Caco-2 (cell line): ENCODE data around the gene TTYH1. TPM values are rescaled to one million over a fixed set of nuclear protein-coding genes. Genes with fewer than 3 reads are reported as not detected.
A peak's percentile ranks its signal among the peaks of the same experiment; 100 is the strongest.

Source experiments
- BruUV-seq: library from RNA; stranded (reverse); fragments of 400-500 nt; replicated peaks from 2 replicates; lab custom pipeline; 2021; lab: Mats Ljungman, UMichigan
- CTCF ChIA-PET: fragments of 300-600 bp; sonication (Branson Sonifier 250); formaldehyde crosslinking; loops from one replicate; lab custom pipeline; 2022; ENCODE audit warnings: antibody characterized with exemption; lab: Charles Lee
- POLR2A ChIA-PET: fragments of 300-600 bp; sonication (Branson Sonifier 250); formaldehyde crosslinking; loops from one replicate; lab custom pipeline; 2022; ENCODE audit warnings: antibody characterized with exemption; lab: Charles Lee
- DNase-seq, 2 experiments: peaks; one replicate each; pipeline versions ENCODE4 v3.0.0 to v3.0.0-alpha.2; 2020 to 2022
- H3K27me3 ChIP-seq: replicated peaks from 2 replicates; pipeline ENCODE4 v1.6.0; 2011; ENCODE audit warnings: low read length; ENCODE audit not compliant: control insufficient read depth, insufficient read depth
- H3K36me3 ChIP-seq: 2 replicates; pipeline ENCODE4 v1.5.1; 2011; ENCODE audit warnings: low read length; ENCODE audit not compliant: control insufficient read depth, insufficient read depth
- H3K4me1 ChIP-seq: fragments of 250-450 bp; sonication (Bioruptor Pico); 2 replicates; pipeline ENCODE4 v1.5.1; 2020; ENCODE audit warnings: mild to moderate bottlenecking
- H3K4me3 ChIP-seq: 2 replicates; pipeline ENCODE4 v1.5.1; 2011; ENCODE audit warnings: low read depth, mild to moderate bottlenecking, control low read depth, low read length
- H3K9me3 ChIP-seq: fragments of 250-450 bp; sonication (Bioruptor Pico); 2 replicates; pipeline ENCODE4 v1.5.1; 2020; ENCODE audit warnings: mild to moderate bottlenecking, moderate library complexity
- H3K27ac Mint-ChIP-seq: one replicate; pipeline ENCODE4 v1.8.0; 2022; ENCODE audit warnings: mixed read lengths; ENCODE audit not compliant: unreplicated experiment
- H3K27me3 Mint-ChIP-seq: one replicate; pipeline ENCODE4 v1.8.0; 2022; ENCODE audit warnings: mixed read lengths; ENCODE audit not compliant: insufficient read depth, unreplicated experiment
- H3K36me3 Mint-ChIP-seq: one replicate; pipeline ENCODE4 v1.8.0; 2022; ENCODE audit warnings: mild to moderate bottlenecking, mixed read lengths; ENCODE audit not compliant: insufficient read depth, unreplicated experiment
- H3K4me1 Mint-ChIP-seq: one replicate; pipeline ENCODE4 v1.8.0; 2022; ENCODE audit warnings: low read depth, mixed read lengths; ENCODE audit not compliant: unreplicated experiment
- H3K4me3 Mint-ChIP-seq: one replicate; pipeline ENCODE4 v1.8.0; 2022; ENCODE audit warnings: mild to moderate bottlenecking, moderate library complexity, mixed read lengths; ENCODE audit not compliant: unreplicated experiment
- H3K9me3 Mint-ChIP-seq: one replicate; pipeline ENCODE4 v1.8.0; 2022; ENCODE audit warnings: mixed read lengths; ENCODE audit not compliant: unreplicated experiment
- CTCF ChIP-seq, 2 experiments: fragments of 200-600 bp in 1 of 2; IDR thresholded peaks; 1 replicate in 1 of 2; 2 replicates in 1 of 2; pipeline versions ENCODE4 v1.5.1 to v1.8.0; 2011 to 2022; ENCODE audit warnings: antibody characterized with exemption in 1 of 2, control low read depth in 1 of 2, inconsistent platforms in 1 of 2, low read depth in 1 of 2, low read length in 1 of 2, mild to moderate bottlenecking in 1 of 2, moderate library complexity in 1 of 2; ENCODE audit not compliant: insufficient read depth in 1 of 2, severe bottlenecking in 1 of 2, unreplicated experiment in 1 of 2
- intact Hi-C: fragments of 100-400 bp; cut with micrococcal nuclease; formaldehyde crosslinking; loops from one replicate; pipeline ENCODE4 v1.10.0; 2022; ENCODE audit not compliant: unreplicated experiment
- total RNA-seq: library from RNA; stranded (reverse); gene quantifications from 2 replicates; pipeline ENCODE4 v1.2.3, GENCODE V29; 2022

TTYH1 gene
- total RNA-seq, 1 experiment from 2014 or later, result not detected

GRCh38 chr19:54426291-54426931 is 11.1 kb downstream of the TTYH1 start:
- H3K9me3 ChIP-seq, result no peaks in the 10 kb centered on the region
- peaks cover 9% of the 10 kb centered on the region for H3K27me3 Mint-ChIP-seq
- intact Hi-C loops, result no loop called here
- TF ChIP-seq CTCF (IDR thresholded peaks at IDR 0.05; ENCODE audit: insufficient read depth in 1 of 2, low read depth in 1 of 2, low read length in 1 of 2, severe bottlenecking in 1 of 2, unreplicated experiment in 1 of 2), result no peak
- ChIA-PET POLR2A (no interaction called here), CTCF (no interaction called here)
- no TSS peak for BruUV-seq
- H3K4me1 ChIP-seq, result no peaks in the 10 kb centered on the region
- DNase-seq, result no peak
- no peaks in the 10 kb centered on the region for H3K9me3 Mint-ChIP-seq
- no peak overlapping the region for H3K27ac Mint-ChIP-seq
- H3K4me3 ChIP-seq, result no peak overlapping the region
- H3K4me3 Mint-ChIP-seq, result no peak overlapping the region
- peaks cover 32% of the 10 kb centered on the region for H3K36me3 Mint-ChIP-seq
- no peaks in the 10 kb centered on the region for H3K27me3 ChIP-seq
- no peaks in the 10 kb centered on the region for H3K36me3 ChIP-seq
- no peaks in the 10 kb centered on the region for H3K4me1 Mint-ChIP-seq

- H3K27me3 Mint-ChIP-seq, result peaks cover 9% of the 10 kb centered on the region
- H3K36me3 Mint-ChIP-seq, result peaks cover 34% of the 10 kb centered on the region
- no peak overlapping the region for H3K4me3 Mint-ChIP-seq
- Histone ChIP-seq H3K4me3 (no peak overlapping the region), H3K9me3 (no peaks in the 10 kb centered on the region), H3K36me3 (no peaks in the 10 kb centered on the region), H3K27me3 (no peaks in the 10 kb centered on the region), H3K4me1 (no peaks in the 10 kb centered on the region; the same call in 1 of the 2 replicates)
- ChIA-PET CTCF (no interaction called here), POLR2A (no interaction called here)
- intact Hi-C loops, result no loop called here
- DNase-seq, result no peak
- TF ChIP-seq CTCF (IDR thresholded peaks at IDR 0.05; ENCODE audit: insufficient read depth in 1 of 2, low read depth in 1 of 2, low read length in 1 of 2, severe bottlenecking in 1 of 2, unreplicated experiment in 1 of 2), result no peak
- no TSS peak for BruUV-seq
- H3K9me3 Mint-ChIP-seq, result no peaks in the 10 kb centered on the region
- no peak overlapping the region for H3K27ac Mint-ChIP-seq
- peaks cover 8% of the 10 kb centered on the region for H3K4me1 Mint-ChIP-seq
Observed at GRCh38 chr19:54427586-54427985, 12.3 kb downstream of the TTYH1 start.

- no TSS peak for BruUV-seq
- peak overlapping the region; percentile 24 for H3K27ac Mint-ChIP-seq
- Histone ChIP-seq H3K36me3 (no peaks in the 10 kb centered on the region), H3K27me3 (no peaks in the 10 kb centered on the region), H3K4me3 (no peak overlapping the region), H3K4me1 (no peaks in the 10 kb centered on the region; the same call in 1 of the 2 replicates), H3K9me3 (no peaks in the 10 kb centered on the region)
- H3K36me3 Mint-ChIP-seq, result peaks cover 34% of the 10 kb centered on the region
- ChIA-PET POLR2A (no interaction called here), CTCF (no interaction called here)
- H3K27me3 Mint-ChIP-seq, result peaks cover 9% of the 10 kb centered on the region
- no peaks in the 10 kb centered on the region for H3K9me3 Mint-ChIP-seq
- no peak for DNase-seq
- H3K4me1 Mint-ChIP-seq, result peaks cover 9% of the 10 kb centered on the region
- TF ChIP-seq CTCF (IDR thresholded peaks at IDR 0.05; ENCODE audit: insufficient read depth in 1 of 2, low read depth in 1 of 2, low read length in 1 of 2, severe bottlenecking in 1 of 2, unreplicated experiment in 1 of 2), result no peak
- H3K4me3 Mint-ChIP-seq, result no peak overlapping the region
- intact Hi-C loops, result no loop called here
Observed at GRCh38 chr19:54428323-54429175, 13.3 kb downstream of the TTYH1 start.
